GM21526 (cell line): ENCODE data around the gene COL4A4.

Source experiments
- ATAC-seq: cut with Tn5 transposase; IDR thresholded peaks from one replicate; pipeline ENCODE4 v1.9.1; 2021; ENCODE audit warnings: moderate library complexity; ENCODE audit not compliant: unreplicated experiment, low FRiP score

COL4A4 gene

GRCh38 chr2:227035711-227036367 lies 128.2 kb downstream of the COL4A4 start:
- no peak for ATAC-seq

- ATAC-seq: peak; percentile 89
These were observed 130.4 kb downstream of the COL4A4 start for GRCh38 chr2:227033471-227034148.

GRCh38 chr2:227031379-227031778 lies 132.6 kb downstream of the COL4A4 start:
- ATAC-seq: no peak

- no peak for ATAC-seq
These were observed 133.2 kb downstream of the COL4A4 start for GRCh38 chr2:227030789-227031188.

- ATAC-seq: no peak
These were observed 134.4 kb downstream of the COL4A4 start for GRCh38 chr2:227029426-227030105.

GRCh38 chr2:227025510-227025909 lies 138.5 kb downstream of the COL4A4 start:
- no peak for ATAC-seq

- no peak for ATAC-seq
These were observed 141.4 kb downstream of the COL4A4 start for GRCh38 chr2:227022608-227023007.

GRCh38 chr2:227020416-227020815 lies 143.6 kb downstream of the COL4A4 start:
- ATAC-seq: no peak

- no peak for ATAC-seq
These were observed 147.1 kb downstream of the COL4A4 start for GRCh38 chr2:227016894-227017293.

- ATAC-seq: no peak
These were observed 150.1 kb downstream of the COL4A4 start for GRCh38 chr2:227013881-227014280.

- no peak for ATAC-seq
These were observed 150.7 kb downstream of the COL4A4 start for GRCh38 chr2:227013330-227013729.

- ATAC-seq: no peak
These were observed 153.6 kb downstream of the COL4A4 start for GRCh38 chr2:227010433-227010832.

GRCh38 chr2:227007940-227008339 lies 156.1 kb downstream of the COL4A4 start:
- no peak for ATAC-seq

GRCh38 chr2:227007148-227007547 lies 156.9 kb downstream of the COL4A4 start:
- ATAC-seq: no peak

- no peak for ATAC-seq
These were observed 157.7 kb downstream of the COL4A4 start for GRCh38 chr2:227006189-227006897.

- no peak for ATAC-seq
These were observed 159.5 kb downstream of the COL4A4 start for GRCh38 chr2:227004482-227004881.

GRCh38 chr2:227000123-227000522 lies 163.9 kb downstream of the COL4A4 start:
- no peak for ATAC-seq

GRCh38 chr2:226999661-227000060 lies 164.3 kb downstream of the COL4A4 start:
- ATAC-seq: no peak

- ATAC-seq: no peak
These were observed 168.4 kb downstream of the COL4A4 start for GRCh38 chr2:226995625-226996041.

- ATAC-seq: no peak
These were observed 169.2 kb downstream of the COL4A4 start for GRCh38 chr2:226994775-226995174.

- no peak for ATAC-seq
These were observed 170.8 kb downstream of the COL4A4 start for GRCh38 chr2:226993171-226993570.
